Liver (tissue), 3 donors: ENCODE results near the gene NXT1.

ENCODE experiments used
- EGR1 ChIP-seq, 2 donors: IDR thresholded peaks; 2 replicates each; pipeline ENCODE4 v1.6.1; 2016 to 2018; ENCODE audit warnings: antibody characterized with exemption in 2 of 2, low read depth in 2 of 2
- NR2F2 ChIP-seq: IDR thresholded peaks from 2 replicates; pipeline ENCODE4 v1.6.1; 2016; ENCODE audit warnings: antibody characterized with exemption
- RAD21 ChIP-seq, 2 donors: IDR thresholded peaks; 2 replicates each; pipeline ENCODE4 v1.6.1; 2016; ENCODE audit warnings: antibody characterized with exemption in 2 of 2, mild to moderate bottlenecking in 2 of 2
- RXRA ChIP-seq, 2 donors: IDR thresholded peaks; 2 replicates each; pipeline ENCODE4 v1.6.1; 2017 to 2018; ENCODE audit warnings: antibody characterized with exemption in 2 of 2, mild to moderate bottlenecking in 1 of 2
- SP1 ChIP-seq: IDR thresholded peaks from 2 replicates; pipeline ENCODE4 v1.6.1; 2018; ENCODE audit warnings: antibody characterized with exemption, mild to moderate bottlenecking
- TAF1 ChIP-seq: conservative IDR thresholded peaks from 2 replicates; pipeline ENCODE4 v1.6.1; 2016; ENCODE audit warnings: antibody characterized with exemption, mild to moderate bottlenecking
- TF ChIP-seq, protein P1 (sequence below): fragments of 150-350 bp; IDR thresholded peaks from 2 replicates; pipeline ENCODE4 v1.5.1; 2017; ENCODE audit warnings: improper control_type of control experiment, low read depth, low read length; ENCODE audit not compliant: missing input control
- TF ChIP-seq, protein P2 (sequence below): IDR thresholded peaks from 2 replicates; pipeline ENCODE4 v1.6.1; 2016; ENCODE audit warnings: antibody characterized with exemption
- donor health status: healthy.
- donor health status: healthy.

DNA sequence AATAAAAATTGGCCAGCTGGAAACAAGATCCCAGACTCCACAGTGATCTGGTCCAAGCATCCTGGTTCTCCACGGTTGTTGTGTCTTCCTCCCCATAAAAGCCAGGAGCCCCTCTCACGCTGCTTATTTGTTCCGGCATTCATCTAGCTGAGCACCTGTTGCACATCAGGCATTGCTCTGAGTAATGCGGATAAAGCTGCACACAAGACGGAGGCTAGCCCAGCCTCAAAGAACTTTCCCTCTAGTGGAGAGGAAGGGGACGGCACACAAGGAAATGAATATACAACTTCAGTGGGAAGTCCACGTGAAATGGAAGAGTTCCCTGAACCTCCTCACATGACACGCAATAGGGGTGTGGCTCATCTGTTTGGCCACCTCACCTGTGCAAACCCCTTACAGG is 30.3 kb upstream of the NXT1 start:
- TF ChIP-seq, protein P1, sequence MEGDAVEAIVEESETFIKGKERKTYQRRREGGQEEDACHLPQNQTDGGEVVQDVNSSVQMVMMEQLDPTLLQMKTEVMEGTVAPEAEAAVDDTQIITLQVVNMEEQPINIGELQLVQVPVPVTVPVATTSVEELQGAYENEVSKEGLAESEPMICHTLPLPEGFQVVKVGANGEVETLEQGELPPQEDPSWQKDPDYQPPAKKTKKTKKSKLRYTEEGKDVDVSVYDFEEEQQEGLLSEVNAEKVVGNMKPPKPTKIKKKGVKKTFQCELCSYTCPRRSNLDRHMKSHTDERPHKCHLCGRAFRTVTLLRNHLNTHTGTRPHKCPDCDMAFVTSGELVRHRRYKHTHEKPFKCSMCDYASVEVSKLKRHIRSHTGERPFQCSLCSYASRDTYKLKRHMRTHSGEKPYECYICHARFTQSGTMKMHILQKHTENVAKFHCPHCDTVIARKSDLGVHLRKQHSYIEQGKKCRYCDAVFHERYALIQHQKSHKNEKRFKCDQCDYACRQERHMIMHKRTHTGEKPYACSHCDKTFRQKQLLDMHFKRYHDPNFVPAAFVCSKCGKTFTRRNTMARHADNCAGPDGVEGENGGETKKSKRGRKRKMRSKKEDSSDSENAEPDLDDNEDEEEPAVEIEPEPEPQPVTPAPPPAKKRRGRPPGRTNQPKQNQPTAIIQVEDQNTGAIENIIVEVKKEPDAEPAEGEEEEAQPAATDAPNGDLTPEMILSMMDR = peak; percentile 7
- TF ChIP-seq EGR1 (IDR thresholded peaks at IDR 0.05; ENCODE audit: low read depth in 2 of 2) (no peak), SP1 (no peak), RAD21 (IDR thresholded peaks at IDR 0.05) (peak in 1 of 2 donors; percentile 37), NR2F2 (no peak), RXRA (IDR thresholded peaks at IDR 0.05) (no peak), TAF1 (no peak)
- TF ChIP-seq, protein P2, sequence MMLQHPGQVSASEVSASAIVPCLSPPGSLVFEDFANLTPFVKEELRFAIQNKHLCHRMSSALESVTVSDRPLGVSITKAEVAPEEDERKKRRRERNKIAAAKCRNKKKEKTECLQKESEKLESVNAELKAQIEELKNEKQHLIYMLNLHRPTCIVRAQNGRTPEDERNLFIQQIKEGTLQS = no peak
